GM19455 (cell line): ENCODE data around the gene THSD7B.

Source experiments
- ATAC-seq: cut with Tn5 transposase; IDR thresholded peaks from one replicate; pipeline ENCODE4 v1.9.1; 2021; ENCODE audit not compliant: unreplicated experiment

Gene THSD7B

DNA sequence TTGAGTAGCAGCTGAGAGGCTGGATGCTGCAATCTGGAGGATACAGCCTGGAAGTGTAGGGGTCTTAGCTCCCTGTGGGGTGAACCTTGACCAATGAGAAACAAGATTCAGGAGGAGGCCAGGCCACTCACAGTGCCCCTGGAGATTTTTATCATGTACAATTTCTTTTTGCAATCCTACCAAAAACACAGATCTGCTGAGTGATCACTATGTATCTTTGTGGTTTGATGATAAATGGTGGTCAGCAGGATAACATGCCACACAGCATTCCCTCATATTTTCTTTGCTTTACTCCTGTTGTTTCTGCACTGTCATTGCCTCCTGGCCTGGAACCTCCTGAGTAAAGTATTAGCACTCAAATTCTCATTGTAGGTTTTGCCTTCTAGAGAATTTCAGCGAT lies 357.9 kb downstream of the THSD7B start:
- no peak for ATAC-seq

DNA sequence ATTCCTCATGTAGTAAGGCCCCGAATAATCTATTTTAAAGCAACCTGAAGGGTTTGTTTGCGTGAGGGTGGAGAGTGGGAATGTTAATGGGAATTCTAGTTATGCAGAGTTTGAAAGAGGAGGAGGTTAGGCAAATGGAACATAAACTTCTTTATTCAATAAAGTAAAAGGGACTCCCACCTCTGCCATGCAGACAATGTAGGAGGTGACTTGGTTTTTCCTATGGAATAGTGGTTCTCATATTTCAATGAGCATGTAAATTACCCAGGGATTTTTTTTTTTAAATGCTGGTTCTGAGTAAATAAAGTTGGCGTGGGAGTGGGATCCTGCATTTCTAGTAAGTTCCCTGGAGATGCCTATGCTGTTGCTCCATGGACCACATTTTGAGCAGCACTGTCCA lies 367.9 kb downstream of the THSD7B start:
- no peak for ATAC-seq

DNA sequence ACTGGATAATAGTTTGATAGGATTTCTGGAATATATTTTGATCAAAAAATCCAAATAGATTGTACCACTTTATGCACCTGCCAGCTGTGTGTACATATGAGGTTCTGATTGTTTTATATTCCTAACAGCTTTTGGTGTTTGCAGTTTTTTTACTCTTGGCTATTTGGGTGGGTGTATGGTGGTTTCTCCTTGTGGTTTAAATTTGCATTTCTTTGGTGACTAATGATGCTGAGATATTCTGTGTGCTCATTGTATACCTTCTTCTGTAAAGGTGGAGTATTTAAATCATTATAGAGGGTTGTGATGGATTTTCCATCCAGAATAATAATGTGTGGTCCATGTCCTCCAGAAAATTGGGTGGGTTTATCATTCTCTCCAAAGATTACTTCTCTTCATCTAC lies 372.9 kb downstream of the THSD7B start:
- ATAC-seq, result no peak

DNA sequence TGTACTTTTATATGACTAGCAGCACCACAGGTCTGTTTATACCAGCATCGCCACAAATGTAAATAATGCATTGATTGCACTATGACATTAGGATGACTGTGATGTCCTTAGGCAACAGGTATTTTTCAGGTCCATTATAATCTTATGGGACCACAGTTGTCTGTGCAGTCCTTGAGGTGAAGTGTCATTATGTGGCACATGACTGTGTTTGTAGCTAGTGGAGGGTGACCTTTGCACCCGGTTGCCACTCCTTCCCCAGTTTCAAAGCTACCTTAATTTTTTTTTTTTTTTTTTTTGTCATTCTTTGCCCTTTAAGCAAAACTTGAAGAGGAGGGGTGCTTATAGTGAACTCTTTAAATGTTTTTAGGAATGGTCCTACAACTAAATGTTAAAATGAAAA lies 386.4 kb downstream of the THSD7B start:
- ATAC-seq, result no peak

DNA sequence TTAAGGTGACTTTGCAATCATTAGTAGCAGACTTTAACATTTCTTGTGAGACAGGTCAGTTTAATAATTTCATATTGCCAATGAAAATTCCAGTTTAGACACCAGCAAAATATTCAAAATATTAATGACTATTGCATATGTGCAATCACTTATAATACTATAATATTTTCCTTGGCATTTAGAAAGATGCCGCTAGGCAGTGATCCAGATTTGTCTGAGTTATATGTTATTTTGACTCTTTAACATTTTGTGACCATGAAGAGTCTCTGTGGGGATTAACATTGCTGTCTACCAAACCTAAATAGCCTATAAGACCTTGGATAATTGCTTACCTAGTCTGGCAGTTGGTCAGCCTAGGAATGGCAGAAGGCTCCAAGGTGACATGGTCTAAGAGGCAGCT lies 389.6 kb downstream of the THSD7B start:
- no peak for ATAC-seq

DNA sequence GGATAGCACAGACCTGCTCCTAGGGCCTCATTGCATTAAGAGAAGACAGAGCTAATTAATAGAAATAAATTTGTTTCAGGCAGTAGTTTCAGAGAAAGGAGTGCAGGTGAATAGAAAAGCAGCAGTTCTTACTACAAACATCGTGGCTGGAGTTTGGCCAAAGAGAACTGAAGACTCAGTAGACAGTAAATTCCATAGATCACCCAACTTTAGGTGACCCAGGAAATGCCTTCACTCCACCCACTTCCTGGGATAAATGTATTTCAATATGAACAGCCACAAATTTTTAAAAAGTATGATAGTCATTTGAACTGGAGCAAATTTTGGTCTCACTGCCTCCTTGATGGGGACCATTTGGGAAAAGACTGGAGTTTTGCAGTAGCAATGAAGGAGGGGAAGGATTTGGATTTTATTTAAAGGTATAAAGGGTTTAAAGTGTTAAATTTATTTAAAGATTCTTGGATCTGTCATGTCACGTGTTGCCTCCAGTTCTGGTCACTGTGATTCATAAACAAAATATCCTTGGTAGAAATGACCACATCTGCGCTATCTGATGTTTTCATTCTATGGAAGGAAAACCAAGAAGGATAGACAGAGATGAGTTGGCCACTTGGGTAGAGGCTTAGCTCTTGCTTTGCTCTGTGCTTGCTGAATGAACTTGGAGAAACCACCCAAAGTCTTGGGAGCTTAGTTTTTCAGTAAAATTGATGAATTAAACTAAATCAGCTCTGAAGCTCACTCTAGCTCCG lies 390.2 kb downstream of the THSD7B start:
- ATAC-seq, result no peak

DNA sequence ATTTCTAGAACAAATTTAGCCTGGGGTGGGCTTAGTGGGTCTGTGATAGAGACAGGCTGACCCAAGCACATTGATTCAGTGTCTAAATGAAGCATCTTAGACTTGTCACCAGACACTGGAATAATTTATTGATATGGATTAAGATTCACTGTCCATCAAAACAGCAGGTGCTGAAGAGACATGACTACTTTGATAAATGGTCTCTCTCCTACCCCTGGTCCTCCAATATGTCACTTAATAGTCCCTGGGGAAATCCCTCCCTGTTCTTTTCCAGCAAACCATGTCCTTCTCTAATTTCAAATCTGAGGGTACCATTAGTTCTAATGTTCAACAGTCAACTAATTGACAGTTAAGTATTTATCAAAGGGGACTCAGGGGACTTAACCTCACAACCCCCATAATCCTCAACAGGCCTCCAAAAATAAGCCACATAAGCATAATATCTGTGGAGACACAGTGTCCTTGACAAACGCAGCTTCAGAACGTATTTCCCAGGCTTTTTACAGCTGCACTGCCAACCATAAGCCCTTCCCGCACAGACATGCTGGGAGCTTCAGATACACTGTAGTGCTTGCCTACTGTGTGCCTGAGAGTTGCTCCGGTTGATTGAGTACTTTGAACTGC lies 391.0 kb downstream of the THSD7B start:
- no peak for ATAC-seq

DNA sequence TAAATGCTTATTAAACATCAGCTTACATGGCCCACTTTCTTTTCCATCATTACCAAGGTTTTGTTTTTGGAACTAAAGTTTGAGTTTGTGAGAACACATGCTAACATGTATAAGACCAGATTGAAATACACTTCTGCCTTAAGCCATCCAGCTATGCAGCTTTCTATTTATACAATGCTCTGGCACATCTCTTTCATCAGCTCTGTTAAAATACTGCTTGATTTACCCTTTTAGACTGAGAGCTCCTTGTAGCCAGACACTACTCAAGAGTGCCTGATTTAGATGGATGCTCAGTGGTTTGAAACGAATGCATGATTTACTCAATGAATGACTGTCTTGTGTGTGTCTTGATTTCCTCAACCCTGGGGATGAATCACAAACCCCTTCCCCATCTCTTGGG lies 392.5 kb downstream of the THSD7B start:
- ATAC-seq, result no peak

DNA sequence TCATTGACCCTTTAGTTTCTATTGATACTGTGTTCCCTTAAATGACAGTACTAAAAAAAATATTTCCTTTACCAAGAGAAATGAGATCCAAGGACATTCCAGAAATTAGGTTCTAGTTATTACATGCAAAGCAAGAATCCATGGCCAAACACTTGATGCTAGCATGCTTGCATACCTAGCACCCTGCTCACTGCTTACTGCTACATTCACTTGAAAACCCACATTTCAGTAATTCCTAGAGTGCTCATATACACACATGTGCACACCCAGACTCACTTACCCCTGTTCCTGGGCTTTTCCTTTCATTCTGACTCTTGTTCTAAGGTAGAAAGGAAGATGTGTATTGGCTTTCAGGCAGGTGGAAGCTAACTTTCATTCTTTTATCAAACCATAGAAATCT lies 395.9 kb downstream of the THSD7B start:
- ATAC-seq, result no peak

DNA sequence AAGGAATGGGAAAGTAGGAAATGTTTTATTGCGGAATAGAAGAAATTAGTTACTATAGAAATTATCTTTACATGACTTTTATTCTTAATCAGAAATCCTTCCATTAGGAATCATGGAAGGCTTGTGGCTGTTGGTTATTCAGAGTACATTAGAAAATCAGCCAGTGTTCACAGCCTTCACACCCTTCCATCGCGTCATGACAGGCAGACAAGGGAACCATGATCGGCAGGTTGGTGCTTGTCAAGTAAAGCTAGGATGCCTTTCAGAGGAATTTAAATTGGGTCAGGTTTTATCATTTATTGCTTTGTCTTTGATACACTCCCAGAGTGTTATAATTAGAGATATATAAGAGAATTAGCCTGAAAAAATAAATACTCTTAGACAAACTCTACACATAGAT lies 400.6 kb downstream of the THSD7B start:
- ATAC-seq, result no peak

DNA sequence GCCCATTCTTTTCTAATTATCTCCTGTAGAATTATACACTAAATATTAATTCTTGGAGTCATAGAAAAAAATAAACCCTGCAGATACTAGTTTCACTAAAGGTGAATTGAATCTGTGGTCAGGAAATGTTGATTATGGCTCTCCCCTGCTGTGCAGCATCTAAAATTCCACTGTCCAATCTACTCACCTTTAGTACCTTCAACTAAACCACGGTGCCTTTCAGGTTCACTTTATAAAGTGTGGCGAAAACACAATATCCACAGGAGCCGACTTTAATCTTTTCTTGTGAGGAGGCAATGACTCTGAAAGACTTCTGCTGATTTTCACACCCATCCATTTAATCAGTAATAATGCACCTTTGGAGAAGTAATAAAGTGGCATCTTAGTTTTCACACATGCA lies 402.3 kb downstream of the THSD7B start:
- ATAC-seq, result no peak

DNA sequence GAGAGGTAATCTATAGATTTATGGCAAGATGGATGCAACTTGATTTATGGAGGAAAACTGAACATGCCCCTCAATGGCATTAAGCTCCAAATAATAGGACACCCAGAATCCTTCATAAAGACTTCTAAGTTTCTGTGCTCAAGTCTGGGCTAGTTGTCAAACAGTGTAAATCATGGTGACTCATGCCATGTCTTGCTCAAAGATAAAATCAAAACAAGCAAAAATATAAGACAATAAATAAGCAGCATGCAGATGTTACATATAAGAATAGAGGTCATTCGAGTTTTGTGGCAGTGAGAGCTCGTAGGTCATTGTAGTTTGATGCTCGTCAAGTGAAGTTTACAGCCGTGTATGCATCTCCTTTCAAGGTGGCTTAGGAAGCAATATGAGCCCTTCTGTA lies 403.2 kb downstream of the THSD7B start:
- ATAC-seq, result no peak

DNA sequence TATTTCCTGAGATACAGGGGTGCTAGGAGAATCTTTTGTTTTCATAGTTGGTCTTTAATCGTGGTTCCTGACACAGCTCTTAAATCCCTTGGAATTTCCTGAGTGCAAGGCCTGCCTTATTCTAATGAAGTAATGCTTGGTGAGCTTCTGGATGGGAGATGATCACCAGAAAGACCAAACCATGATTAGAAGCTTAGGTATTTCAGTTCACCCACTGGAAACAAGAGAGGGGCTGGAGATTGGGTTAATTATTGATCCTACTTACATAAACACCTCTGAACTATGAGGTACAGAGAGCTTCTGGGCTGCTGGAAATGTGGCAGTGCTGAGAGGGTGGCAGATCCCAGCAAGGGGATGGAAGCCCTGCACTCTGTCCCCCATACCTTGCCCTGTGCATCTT lies 406.8 kb downstream of the THSD7B start:
- ATAC-seq, result no peak

DNA sequence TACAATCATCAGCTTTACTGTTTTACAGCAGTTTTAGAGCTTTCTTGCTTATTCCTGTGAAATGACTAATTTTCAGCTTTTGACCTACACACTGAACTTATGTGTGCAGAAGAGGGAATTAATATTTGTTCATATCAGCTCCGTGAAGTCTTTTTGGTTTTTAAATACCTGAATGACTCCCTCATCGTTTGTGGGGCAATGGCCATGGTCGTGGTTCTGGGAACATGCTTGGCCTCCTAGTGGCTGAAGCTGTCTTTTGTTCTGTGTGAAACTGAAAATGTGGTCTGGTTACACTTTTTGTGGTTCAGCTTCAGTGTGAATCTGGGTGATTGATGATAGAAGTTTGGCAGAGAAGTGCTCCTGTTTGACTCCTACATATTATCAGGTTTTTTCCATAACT lies 408.1 kb downstream of the THSD7B start:
- ATAC-seq, result peak; percentile 86

DNA sequence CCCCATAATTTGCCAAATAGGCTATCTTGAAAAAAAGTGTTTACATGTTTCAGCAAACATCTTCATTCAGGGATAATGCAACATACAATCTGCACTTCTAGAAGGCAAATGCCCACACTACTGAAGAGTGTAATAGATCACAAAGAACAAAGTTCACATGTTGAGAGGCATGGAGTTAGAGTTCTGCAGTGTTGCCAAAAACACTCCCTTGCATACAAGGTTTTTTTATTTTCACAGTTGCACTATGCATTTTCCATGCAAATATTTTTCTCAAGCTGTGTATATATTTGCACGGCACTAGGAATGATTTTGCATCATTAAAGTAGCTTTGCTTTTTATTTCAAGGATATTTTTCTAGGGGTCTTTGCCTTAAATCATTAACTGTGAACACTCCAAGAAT lies 409.9 kb downstream of the THSD7B start:
- ATAC-seq, result no peak

DNA sequence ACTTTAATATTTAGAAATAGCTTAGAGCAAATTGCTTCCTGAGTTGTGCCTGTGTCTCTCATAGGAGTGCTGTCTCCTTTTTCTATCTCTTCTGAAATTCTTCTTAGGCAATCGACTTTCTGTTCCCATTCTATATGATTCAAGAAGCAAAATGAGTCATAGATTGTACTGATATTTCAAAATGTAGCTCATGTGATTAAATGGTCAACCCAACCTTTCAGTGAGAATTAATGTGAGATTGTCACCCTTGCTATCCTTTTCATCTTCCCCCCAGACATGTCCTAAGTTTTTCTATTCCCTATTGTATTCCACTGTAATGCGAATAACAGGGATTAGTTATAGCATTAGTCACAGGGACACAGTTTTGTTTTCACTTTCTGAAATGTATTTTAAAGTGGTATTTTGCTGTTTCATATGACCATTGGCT lies 413.6 kb downstream of the THSD7B start:
- ATAC-seq, result no peak

DNA sequence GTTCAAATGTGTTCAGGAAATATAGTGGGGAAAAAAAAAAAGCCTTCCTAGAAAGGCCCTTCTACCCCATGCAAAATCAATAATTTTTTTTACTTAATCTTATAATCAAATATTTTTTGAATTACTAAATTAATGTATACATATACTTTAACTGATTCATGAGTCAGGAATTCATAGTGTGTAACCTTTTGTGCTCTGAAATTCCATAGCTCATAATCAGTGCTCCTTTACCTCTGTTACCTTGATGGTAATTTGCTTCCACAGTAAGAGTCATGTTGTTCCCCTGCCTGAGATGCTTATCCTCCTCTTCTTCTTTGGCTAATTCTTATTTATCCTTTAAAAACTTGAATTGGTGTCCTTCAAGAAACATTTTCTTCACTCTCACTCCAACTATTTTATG lies 414.2 kb downstream of the THSD7B start:
- ATAC-seq, result no peak

DNA sequence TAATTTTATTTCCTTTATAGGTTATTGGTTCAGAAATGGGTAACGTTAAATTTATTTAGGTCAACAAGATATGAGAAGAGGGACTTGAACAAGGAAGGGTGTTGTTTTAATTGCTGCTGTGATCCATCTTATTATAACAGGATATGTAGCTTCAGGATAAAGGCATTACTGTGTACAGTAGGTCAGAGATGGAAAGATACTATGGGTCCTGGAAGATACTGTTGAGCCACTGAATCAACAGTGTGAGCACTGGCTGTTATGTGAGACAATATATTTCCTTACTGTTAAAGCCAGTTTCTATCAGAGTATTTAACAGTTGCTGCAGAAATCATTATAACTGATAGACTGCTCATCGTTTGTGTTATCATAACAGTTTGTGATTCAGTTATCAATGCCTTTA lies 414.7 kb downstream of the THSD7B start:
- no peak for ATAC-seq

DNA sequence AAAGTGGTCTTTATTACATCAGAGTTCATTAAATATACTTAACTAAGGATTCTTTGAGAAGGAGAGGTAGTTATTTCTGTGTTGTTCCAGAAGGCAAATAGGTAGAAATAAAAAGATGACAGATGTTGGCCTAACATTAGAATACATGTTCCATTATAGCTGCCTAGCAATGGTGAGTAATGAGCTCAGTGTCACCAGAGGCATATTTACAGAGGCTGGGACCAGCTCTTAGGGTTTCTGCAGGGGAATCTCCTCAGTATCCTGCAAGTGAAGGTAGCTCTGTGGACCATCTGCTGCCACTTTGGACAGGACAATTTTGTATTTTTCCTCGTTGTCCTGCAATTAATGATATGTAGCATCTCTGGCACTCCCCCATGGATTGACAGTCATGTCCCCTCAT lies 416.0 kb downstream of the THSD7B start:
- ATAC-seq, result no peak

DNA sequence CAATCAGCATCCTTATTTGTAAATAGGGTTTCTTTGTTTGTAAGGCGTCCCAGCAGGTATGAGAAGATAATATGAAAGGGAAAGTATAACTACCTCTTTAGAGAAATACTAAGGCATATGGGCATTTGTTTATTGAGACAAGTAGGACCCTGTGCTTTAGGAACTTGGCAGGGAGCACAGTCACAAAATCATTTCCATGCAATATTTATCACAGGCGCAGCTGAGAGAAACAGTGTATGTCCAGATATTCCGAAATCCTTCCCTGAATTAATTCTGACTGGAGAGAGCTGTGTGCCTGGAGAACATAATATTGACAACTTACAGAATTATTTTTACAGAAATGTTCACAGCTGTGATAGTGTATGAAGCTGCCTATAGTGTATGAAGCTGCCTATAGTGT lies 416.7 kb downstream of the THSD7B start:
- ATAC-seq, result no peak

DNA sequence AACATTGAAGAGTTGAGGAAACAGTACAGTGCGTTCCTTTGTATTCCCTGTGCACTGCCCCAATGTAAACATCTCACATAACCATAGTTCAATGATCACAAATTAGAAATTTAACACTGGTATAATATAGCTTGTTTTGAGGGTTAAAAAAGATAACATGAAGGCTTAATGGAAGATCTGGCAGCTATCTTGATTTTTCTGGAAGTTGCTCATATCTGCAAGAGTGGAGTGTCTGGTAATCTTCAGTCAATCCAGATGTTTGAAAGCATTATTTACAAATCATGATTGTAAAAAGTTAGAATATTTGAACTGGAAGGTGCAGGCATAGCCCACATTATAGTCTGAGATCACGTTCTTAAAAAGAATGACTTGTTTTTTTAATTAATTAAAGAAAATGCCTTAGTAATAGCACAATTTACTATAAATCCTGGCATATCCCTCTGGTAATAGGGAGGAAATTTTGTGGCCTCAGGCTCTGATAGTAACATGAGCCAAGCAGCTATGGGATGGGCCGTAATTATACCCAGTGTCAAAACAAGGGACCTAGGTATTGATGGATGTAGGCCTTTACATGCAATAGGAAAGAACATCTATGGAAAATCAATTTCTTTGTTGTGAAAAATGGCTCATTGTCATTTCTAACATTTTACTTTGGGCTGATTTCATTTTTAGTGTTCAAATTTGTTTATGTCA lies 418.0 kb downstream of the THSD7B start:
- no peak for ATAC-seq

DNA sequence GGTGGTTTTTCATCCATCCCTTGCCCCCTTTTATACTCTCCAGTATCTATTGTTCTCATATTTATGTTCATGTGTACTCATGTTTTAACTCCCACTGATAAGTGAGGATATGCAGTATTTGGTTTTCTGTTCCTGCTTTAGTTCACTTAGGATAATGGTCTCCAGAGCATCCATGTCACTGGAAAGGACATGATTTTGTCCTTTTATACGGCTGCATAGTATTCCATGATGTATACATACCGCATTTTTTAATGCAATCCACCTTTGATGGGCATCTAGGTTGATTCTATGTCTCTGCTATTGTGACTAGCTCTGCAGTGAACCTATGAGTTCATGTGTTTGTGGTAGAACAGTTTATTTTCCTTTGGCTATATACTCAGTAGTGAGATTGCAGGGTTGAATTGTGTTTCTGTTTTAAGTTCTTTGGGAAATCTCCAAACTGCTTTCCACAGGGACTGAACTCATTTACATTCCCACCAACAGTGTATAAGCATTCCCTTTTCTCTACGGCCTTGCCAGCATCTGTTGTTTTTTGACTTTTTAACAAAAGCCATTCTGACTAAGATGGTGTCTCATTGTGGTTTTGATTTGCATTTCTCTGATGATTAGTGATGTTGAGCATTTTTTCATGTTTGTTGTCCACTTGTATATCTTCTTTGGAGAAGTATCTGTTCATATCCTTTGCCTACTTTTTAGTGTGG lies 420.2 kb downstream of the THSD7B start:
- ATAC-seq, result no peak
